ENCODE data around the gene NAGS.
"Not testable (repeated sequence)": the region's sequence is repeated elsewhere in the genome, so short reads cannot be mapped to it uniquely, and the experiment has no call there.

The NAGS gene

DNA sequence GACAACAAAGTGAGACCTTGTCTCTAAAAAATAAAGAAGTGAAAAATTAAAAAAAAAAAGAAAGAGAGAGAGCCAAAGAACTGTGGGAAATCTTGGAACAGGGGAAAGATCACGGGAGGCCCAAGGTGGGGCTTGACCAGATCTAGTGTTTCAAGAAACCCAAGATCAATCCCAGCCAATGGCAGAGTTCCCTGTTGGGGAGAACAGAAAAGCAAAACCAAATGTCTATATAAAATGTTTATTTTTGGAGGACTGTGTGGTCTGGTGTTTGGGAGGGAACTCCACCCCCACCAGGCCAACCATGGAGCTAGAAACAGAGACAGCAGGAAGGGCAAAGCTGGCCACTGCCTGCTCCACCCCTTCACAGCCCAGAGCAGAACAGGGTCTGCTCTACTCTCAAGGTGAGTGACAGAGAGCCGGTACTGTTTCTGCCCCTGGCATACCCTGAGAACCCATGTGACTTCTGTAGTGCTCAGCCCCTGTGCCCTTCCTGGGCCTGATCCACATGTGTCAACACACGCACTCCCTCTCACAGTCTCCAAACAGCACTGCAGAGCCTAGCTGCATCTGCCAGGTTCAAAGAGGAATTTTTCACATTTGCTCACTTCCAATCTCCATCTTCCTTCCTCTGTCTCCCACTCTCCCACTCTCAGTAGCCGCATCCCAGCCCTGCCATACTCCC, 6.7 kb downstream of the NAGS start:
- DNase-seq (ENCODE audit: low read depth): no peak
- no peak for TF ChIP-seq CTCF (conservative IDR thresholded peaks at IDR 0.05; ENCODE audit: low read depth, low read length)
- H3K4me3 ChIP-seq (ENCODE audit: low read length): no peak overlapping the region

DNA sequence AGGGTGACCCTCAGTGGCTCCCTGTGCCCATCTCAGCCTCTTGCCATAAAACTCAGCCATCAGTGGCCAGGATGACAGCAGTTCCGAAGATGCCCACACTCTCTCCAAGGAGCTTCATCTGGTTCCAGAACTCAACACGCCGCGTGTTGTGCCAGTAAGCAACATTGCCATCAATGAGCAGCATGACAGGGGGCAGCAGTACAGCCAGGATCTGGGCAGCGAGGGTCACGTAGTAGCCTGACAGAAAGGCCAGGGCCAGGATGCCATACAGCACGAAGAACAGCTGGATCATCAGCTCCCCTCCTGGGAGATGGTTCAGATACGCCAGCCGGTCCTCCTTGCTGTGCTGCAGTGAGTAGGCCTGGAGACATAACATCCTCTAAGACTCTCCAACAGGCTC, 7.5 kb downstream of the NAGS start:
- TF ChIP-seq CTCF (conservative IDR thresholded peaks at IDR 0.05; ENCODE audit: low read depth, low read length): no peak
- no peak overlapping the region for H3K4me3 ChIP-seq (ENCODE audit: low read length)
- DNase-seq (ENCODE audit: low read depth): no peak

- no peak overlapping the region for H3K4me3 ChIP-seq (ENCODE audit: low read length)
- TF ChIP-seq CTCF (conservative IDR thresholded peaks at IDR 0.05; ENCODE audit: low read depth, low read length): no peak
- no peak for DNase-seq (ENCODE audit: low read depth)
Observed at GRCh38 chr17:44012391-44012790, 8.0 kb downstream of the NAGS start.

- DNase-seq (ENCODE audit: low read depth): no peak
- no peak for TF ChIP-seq CTCF (conservative IDR thresholded peaks at IDR 0.05; ENCODE audit: low read depth, low read length)
Observed at GRCh38 chr17:44012874-44013273, 8.5 kb downstream of the NAGS start.

DNA sequence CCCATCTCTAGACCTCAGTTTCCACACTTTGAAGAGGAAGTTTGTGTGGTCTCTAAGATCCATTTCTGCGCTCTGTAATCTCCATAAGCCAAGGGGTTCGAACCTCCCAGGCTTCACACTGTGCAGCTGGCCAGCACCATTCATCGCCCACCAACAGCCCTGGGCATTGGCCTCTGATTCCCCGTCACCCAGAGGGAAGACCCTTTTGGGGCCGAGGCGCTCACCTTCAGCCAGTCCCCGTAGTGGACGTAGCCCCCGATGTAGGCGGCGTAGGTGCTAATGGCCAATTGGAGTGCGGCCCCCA, 9.7 kb downstream of the NAGS start:
- TF ChIP-seq CTCF (conservative IDR thresholded peaks at IDR 0.05; ENCODE audit: low read depth, low read length): no peak
- no peak for DNase-seq (ENCODE audit: low read depth)
- peak overlapping the region; percentile 68 for H3K4me3 ChIP-seq (ENCODE audit: low read length)

More at GRCh38 chr17:44012874-44013273, 8.5 kb downstream of the NAGS start:
- no peak overlapping the region for H3K4me3 ChIP-seq (ENCODE audit: low read length)

DNA sequence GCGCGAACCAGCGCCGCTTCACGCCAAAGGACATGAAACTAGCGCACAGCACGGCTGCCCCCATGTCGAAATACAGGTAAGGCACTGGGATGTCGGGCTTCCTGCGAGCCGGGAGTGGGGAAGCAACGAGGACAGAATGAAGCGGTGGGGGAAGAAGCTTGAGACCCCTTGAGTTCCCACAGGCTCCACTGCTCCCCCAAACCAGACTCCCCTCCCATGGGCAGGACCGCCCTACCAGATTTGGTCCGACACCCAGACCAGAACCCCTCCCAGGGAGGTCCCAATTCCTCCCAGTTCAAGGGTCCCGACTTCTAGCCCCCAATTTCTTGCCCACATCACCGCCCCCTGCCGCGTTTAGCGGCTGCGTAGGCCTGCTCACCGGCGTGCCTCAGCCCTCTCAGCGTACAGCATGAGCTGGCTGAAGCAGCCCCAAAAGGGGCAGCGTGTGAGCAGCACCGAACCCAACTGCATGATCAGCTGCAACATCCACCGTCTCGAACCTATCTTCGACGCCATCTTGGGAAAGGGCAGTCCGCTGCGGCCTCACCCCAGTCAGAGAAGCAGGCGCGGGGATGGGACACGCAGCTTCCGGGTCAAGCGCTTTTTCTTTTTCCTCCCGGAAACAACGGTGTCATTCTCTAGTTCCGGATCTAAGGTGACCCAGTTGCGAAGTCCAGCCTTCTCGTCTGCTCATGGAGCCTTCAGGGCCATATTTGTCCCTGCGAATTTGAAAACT, 10.2 kb downstream of the NAGS start, which contains the start of gene TMEM101:
TSS of gene TMEM101 (minus strand) at position 527 of the 736 bp plus-strand sequence. CDS start at position 516, 11 bp downstream.
- H3K4me3 ChIP-seq (ENCODE audit: low read length): peak within 1 kb of the TSS; percentile 68
- peak; percentile 71 for DNase-seq (ENCODE audit: low read depth)
- no peak for TF ChIP-seq CTCF (conservative IDR thresholded peaks at IDR 0.05; ENCODE audit: low read depth, low read length)

GRCh38 chr17:44021227-44021626, 16.8 kb downstream of the NAGS start:
- not testable (repeated sequence) for DNase-seq (ENCODE audit: low read depth); H3K4me3 ChIP-seq (ENCODE audit: low read length)
